Activated CD4-positive, alpha-beta memory T cell treated with anti-CD3 and anti-CD28 coated beads for 36 hours (primary cell): ENCODE measurements around the gene MYBPC3. TPM values are rescaled to one million over a fixed set of nuclear protein-coding genes. Genes with fewer than 3 reads are reported as not detected.

Source experiments
- CTCF ChIA-PET: fragments of 350-600 bp; sonication (Branson Sonifier 250); formaldehyde crosslinking; loops from one replicate; lab custom pipeline; 2021; ENCODE audit warnings: antibody characterized with exemption, inconsistent platforms; lab: Charles Lee
- POLR2A ChIA-PET: fragments of 350-600 bp; sonication (Branson Sonifier 250); formaldehyde crosslinking; loops from one replicate; lab custom pipeline; 2021; ENCODE audit warnings: antibody characterized with exemption; lab: Charles Lee
- DNase-seq: peaks from one replicate; pipeline ENCODE4 v3.0.0-alpha.2; 2020
- H3K27ac Mint-ChIP-seq: one replicate; pipeline ENCODE4 v1.8.0; 2021; ENCODE audit warnings: mixed read lengths
- H3K27me3 Mint-ChIP-seq: one replicate; pipeline ENCODE4 v1.8.0; 2021; ENCODE audit warnings: mixed read lengths
- H3K36me3 Mint-ChIP-seq: one replicate; pipeline ENCODE4 v1.8.0; 2021; ENCODE audit warnings: mixed read lengths
- H3K4me1 Mint-ChIP-seq: one replicate; pipeline ENCODE4 v1.8.0; 2021; ENCODE audit warnings: low read depth, mixed read lengths
- H3K4me3 Mint-ChIP-seq: one replicate; pipeline ENCODE4 v1.8.0; 2021; ENCODE audit warnings: mild to moderate bottlenecking, mixed read lengths
- H3K9me3 Mint-ChIP-seq: one replicate; pipeline ENCODE4 v1.8.0; 2021; ENCODE audit warnings: mixed read lengths
- intact Hi-C: fragments of 100-400 bp; cut with micrococcal nuclease; formaldehyde crosslinking; loops from one replicate; pipeline ENCODE4 v1.15.1; 2023
- microRNA-seq: library from miRNA; unstranded; fragments of <30 nt; microRNA quantifications from one replicate; pipeline ENCODE4 v1.2.0, GENCODE V29; 2022; ENCODE audit warnings: borderline number of aligned reads, borderline microRNAs expressed, borderline replicate concordance
- total RNA-seq, 2 experiments: library from RNA; stranded (reverse); gene quantifications; one replicate each; pipeline ENCODE4 v1.2.3, GENCODE V29; 2021

Gene MYBPC3
- total RNA-seq, 2 experiments from 2014 or later: not detected

- ChIA-PET CTCF (no interaction called here), POLR2A (no interaction called here)
- intact Hi-C loops: no loop called here
- Mint-ChIP-seq H3K4me3 (no peak overlapping the region), H3K36me3 (peaks cover 58% of the 10 kb centered on the region), H3K4me1 (no peaks in the 10 kb centered on the region), H3K27ac (no peak overlapping the region), H3K27me3 (no peaks in the 10 kb centered on the region), H3K9me3 (no peaks in the 10 kb centered on the region)
- DNase-seq: no peak
Observed at GRCh38 chr11:47289856-47290255, 62.6 kb downstream of the MYBPC3 start.

- CTCF ChIA-PET: no interaction called here
Observed at GRCh38 chr11:47288066-47288465, 64.4 kb downstream of the MYBPC3 start.

GRCh38 chr11:47285969-47286770 lies 66.3 kb downstream of the MYBPC3 start:
- CTCF ChIA-PET: no interaction called here
- DNase-seq: no peak
- Mint-ChIP-seq H3K27me3 (no peaks in the 10 kb centered on the region), H3K36me3 (peaks cover 57% of the 10 kb centered on the region), H3K27ac (no peak overlapping the region), H3K4me1 (no peaks in the 10 kb centered on the region), H3K9me3 (no peaks in the 10 kb centered on the region), H3K4me3 (no peak overlapping the region)
- intact Hi-C loops: no loop called here
- POLR2A ChIA-PET: no interaction called here

More at GRCh38 chr11:47288066-47288465, 64.4 kb downstream of the MYBPC3 start:
- Mint-ChIP-seq H3K27me3 (no peaks in the 10 kb centered on the region), H3K36me3 (peaks cover 58% of the 10 kb centered on the region), H3K4me1 (no peaks in the 10 kb centered on the region), H3K27ac (no peak overlapping the region), H3K4me3 (no peak overlapping the region), H3K9me3 (no peaks in the 10 kb centered on the region)
- POLR2A ChIA-PET: no interaction called here
- DNase-seq: no peak
- intact Hi-C loops: no loop called here

- Mint-ChIP-seq H3K9me3 (no peaks in the 10 kb centered on the region), H3K27ac (no peak overlapping the region), H3K4me3 (no peak overlapping the region), H3K36me3 (peaks cover 45% of the 10 kb centered on the region), H3K4me1 (no peaks in the 10 kb centered on the region), H3K27me3 (no peaks in the 10 kb centered on the region)
- ChIA-PET POLR2A (interaction anchor here (0.9 kb wide), 1 partner anchor 39 kb away, joined by 3 read pairs; no protein-coding TSS in a partner anchor), CTCF (no interaction called here)
- intact Hi-C loops: no loop called here
- DNase-seq: no peak
Observed at GRCh38 chr11:47284151-47284550, 68.4 kb downstream of the MYBPC3 start.

GRCh38 chr11:47282462-47282861 lies 70.0 kb downstream of the MYBPC3 start:
- POLR2A ChIA-PET: no interaction called here
- Mint-ChIP-seq H3K27ac (no peak overlapping the region), H3K9me3 (no peaks in the 10 kb centered on the region), H3K36me3 (peaks cover 43% of the 10 kb centered on the region), H3K27me3 (no peaks in the 10 kb centered on the region), H3K4me1 (no peaks in the 10 kb centered on the region), H3K4me3 (no peak overlapping the region)
- no peak for DNase-seq
- intact Hi-C loops: no loop called here
- CTCF ChIA-PET: no interaction called here

Small RNA genes lying within 50 kb of the gene (microRNA-seq; reads per million reads assigned to microRNA genes)
- not detected for gene MIR4487

Other genes starting within 250 kb of the MYBPC3 start
- gene ARFGAP2, start 175.8 kb downstream of the MYBPC3 start, total RNA-seq: 10 to 100 TPM; 66.5 to 66.6 TPM
- 1 to 10 TPM; 5.3 to 6.0 TPM for gene PACSIN3, start 166.3 kb downstream of the MYBPC3 start, total RNA-seq
- gene DDB2, start 137.7 kb downstream of the MYBPC3 start, total RNA-seq: 100 to 1,000 TPM; 194 to 198 TPM
- gene ACP2, start 103.9 kb downstream of the MYBPC3 start, total RNA-seq: 10 to 100 TPM; 10.1 to 12.2 TPM
- gene NR1H3, start 94.7 kb downstream of the MYBPC3 start, total RNA-seq: 10 to 100 TPM; 13.0 to 14.0 TPM
- 10 to 100 TPM; 58.2 to 62.1 TPM for gene MADD, start 82.6 kb downstream of the MYBPC3 start, total RNA-seq
- not detected for gene SPI1, start 25.8 kb upstream of the MYBPC3 start, total RNA-seq
- gene SLC39A13, start 55.9 kb upstream of the MYBPC3 start, total RNA-seq: 10 to 100 TPM; 17.7 to 18.0 TPM
- 100 to 1,000 TPM; 143 to 148 TPM for gene PSMC3, start 73.7 kb upstream of the MYBPC3 start, total RNA-seq
- under 1 TPM in 1 of 2 experiments, not detected in 1; 0.22 TPM for gene RAPSN, start 96.4 kb upstream of the MYBPC3 start, total RNA-seq
- 100 to 1,000 TPM; 103 to 115 TPM for gene CELF1, start 200.4 kb upstream of the MYBPC3 start, total RNA-seq
- 10 to 100 TPM; 45.7 to 47.9 TPM for gene PTPMT1, start 212.9 kb upstream of the MYBPC3 start, total RNA-seq
- 10 to 100 TPM; 18.7 to 18.8 TPM for gene KBTBD4, start 226.3 kb upstream of the MYBPC3 start, total RNA-seq
- 10 to 100 TPM; 94.0 to 94.4 TPM for gene NDUFS3, start 226.4 kb upstream of the MYBPC3 start, total RNA-seq
- not detected for gene FAM180B, start 234.0 kb upstream of the MYBPC3 start, total RNA-seq
- gene C1QTNF4, start 241.7 kb upstream of the MYBPC3 start, total RNA-seq: not detected